ENCODE results near the gene TXNRD3. TPM values are rescaled to one million over a fixed set of nuclear protein-coding genes. Genes with fewer than 3 reads are reported as not detected.

The TXNRD3 gene
- total and polyA plus RNA-seq, 8 donors = 9.6 to 25.6 (median 19.6) TPM

GRCh38 chr3:126693921-126694320 lies 39.0 kb upstream of the TXNRD3 start:
- H3K4me3 ChIP-seq = no peak overlapping the region
- peaks cover 0 to 18% of the 10 kb centered on the region in 2 donors for H3K27me3 ChIP-seq
- no peaks in the 10 kb centered on the region for H3K36me3 ChIP-seq
- ATAC-seq (no peak), DNase-seq (no peak)
- TF ChIP-seq CTCF (IDR thresholded peaks at IDR 0.05) = no peak
- no peaks in the 10 kb centered on the region for H3K4me1 ChIP-seq
- no peaks in the 10 kb centered on the region for H3K9me3 ChIP-seq
- no peak overlapping the region for H3K27ac ChIP-seq
- intact Hi-C loops (cut with DNase I) = no loop called here

- Histone ChIP-seq H3K4me1 (no peaks in the 10 kb centered on the region), H3K27me3 (peaks cover 0 to 18% of the 10 kb centered on the region in 2 donors)
- intact Hi-C loops (cut with DNase I) = no loop called here
Observed at GRCh38 chr3:126692858-126693257, 37.9 kb upstream of the TXNRD3 start.

GRCh38 chr3:126691765-126692164 lies 36.8 kb upstream of the TXNRD3 start:
- H3K4me3 ChIP-seq = no peak overlapping the region
- ATAC-seq = no peak
- H3K4me1 ChIP-seq = no peaks in the 10 kb centered on the region

More at GRCh38 chr3:126692858-126693257, 37.9 kb upstream of the TXNRD3 start:
- no peak for ATAC-seq
- DNase-seq = no peak
- Histone ChIP-seq H3K36me3 (no peaks in the 10 kb centered on the region), H3K4me3 (no peak overlapping the region), H3K27ac (no peak overlapping the region), H3K9me3 (no peaks in the 10 kb centered on the region)
- TF ChIP-seq CTCF (IDR thresholded peaks at IDR 0.05) = no peak

GRCh38 chr3:126685493-126685892 lies 30.6 kb upstream of the TXNRD3 start:
- Histone ChIP-seq H3K4me1 (no peaks in the 10 kb centered on the region), H3K9me3 (no peaks in the 10 kb centered on the region), H3K36me3 (no peaks in the 10 kb centered on the region), H3K27me3 (peaks cover 0 to 6% of the 10 kb centered on the region in 2 donors), H3K4me3 (no peak overlapping the region), H3K27ac (no peak overlapping the region)
- intact Hi-C loops (cut with DNase I) = no loop called here
- no peak for TF ChIP-seq CTCF (IDR thresholded peaks at IDR 0.05)
- no peak for ATAC-seq
- no peak for DNase-seq

More at GRCh38 chr3:126691765-126692164, 36.8 kb upstream of the TXNRD3 start:
- no peak for DNase-seq
- Histone ChIP-seq H3K36me3 (no peaks in the 10 kb centered on the region), H3K9me3 (no peaks in the 10 kb centered on the region), H3K27me3 (peaks cover 0 to 18% of the 10 kb centered on the region in 2 donors), H3K27ac (no peak overlapping the region)
- no peak for TF ChIP-seq CTCF (IDR thresholded peaks at IDR 0.05)
- intact Hi-C loops (cut with DNase I) = no loop called here

GRCh38 chr3:126685021-126685420 lies 30.1 kb upstream of the TXNRD3 start:
- Histone ChIP-seq H3K27ac (no peak overlapping the region), H3K9me3 (no peaks in the 10 kb centered on the region), H3K36me3 (no peaks in the 10 kb centered on the region), H3K4me1 (no peaks in the 10 kb centered on the region), H3K4me3 (no peak overlapping the region), H3K27me3 (peaks cover 0 to 6% of the 10 kb centered on the region in 2 donors)
- DNase-seq (no peak), ATAC-seq (no peak)
- intact Hi-C loops (cut with DNase I) = no loop called here
- TF ChIP-seq CTCF (IDR thresholded peaks at IDR 0.05) = no peak

All from left lung (tissue), 10 donors.